NCI-H524 treated with DMSO at 0.1 percent for 48 hours (cell line): ENCODE results near the gene ZNF223.

Source experiments
- DNase-seq: peaks from one replicate; lab custom pipeline; 2025; lab: John Stamatoyannopoulos, UW

ZNF223 gene

GRCh38 chr19:44071824-44072542 is 20.1 kb downstream of the ZNF223 start, which contains the start of gene ZNF284:
Gene ZNF284 (plus strand): TSS chr19:44072159. CDS start chr19:44076390, 4,231 bp downstream.
- DNase-seq: peak; percentile 73

GRCh38 chr19:44072543-44073401 is 20.9 kb downstream of the ZNF223 start:
- no peak for DNase-seq

- no peak for DNase-seq
These were observed 24.5 kb downstream of the ZNF223 start for GRCh38 chr19:44076325-44076724.

- no peak for DNase-seq
These were observed 40.3 kb downstream of the ZNF223 start for GRCh38 chr19:44092108-44092507.

GRCh38 chr19:44093931-44094765 is 42.3 kb downstream of the ZNF223 start, which contains the start of gene ZNF224:
Gene ZNF224 (plus strand): TSS chr19:44094361. CDS start chr19:44097874, 3,513 bp downstream.
- DNase-seq: peak; percentile 78

GRCh38 chr19:44107751-44108150 is 55.9 kb downstream of the ZNF223 start:
- DNase-seq: no peak

GRCh38 chr19:44109458-44109857 is 57.6 kb downstream of the ZNF223 start:
- no peak for DNase-seq

- peak; percentile 8 for DNase-seq
These were observed 60.2 kb downstream of the ZNF223 start for GRCh38 chr19:44111910-44112463.

- no peak for DNase-seq
These were observed 60.9 kb downstream of the ZNF223 start for GRCh38 chr19:44112802-44113137.

GRCh38 chr19:44113138-44113783 is 61.4 kb downstream of the ZNF223 start, which contains the start of gene ZNF225:
Gene ZNF225 (plus strand): TSS chr19:44113399. CDS start chr19:44115828, 2,429 bp downstream.
- peak; percentile 93 for DNase-seq

GRCh38 chr19:44113784-44114390 is 62.1 kb downstream of the ZNF223 start:
- no peak for DNase-seq
